HepG2 (cell line): Measurements from ENCODE around the gene CUL9. TPM values are rescaled to one million over a fixed set of nuclear protein-coding genes. Genes with fewer than 3 reads are reported as not detected.
A peak's percentile ranks its signal among the peaks of the same experiment; 100 is the strongest.

Experiments
- CREM ChIP-seq, 2 experiments: sonication (generic) in 1 of 2; formaldehyde crosslinking in 1 of 2; IDR thresholded peaks; 2 replicates each; pipeline versions ENCODE4 v1.4.0 to v1.6.1; 2016 to 2020; ENCODE audit warnings: antibody characterized with exemption in 1 of 2, mild to moderate bottlenecking in 1 of 2, missing genetic modification reagents in 1 of 2
- DNMT1 ChIP-seq: sonication (generic); formaldehyde crosslinking; IDR thresholded peaks from 2 replicates; pipeline ENCODE4 v1.5.1; 2020; ENCODE audit warnings: mild to moderate bottlenecking, missing genetic modification reagents
- GFI1 ChIP-seq: sonication (generic); formaldehyde crosslinking; IDR thresholded peaks from 2 replicates; pipeline ENCODE4 v1.5.0; 2020; ENCODE audit warnings: missing genetic modification reagents, mild to moderate bottlenecking, borderline replicate concordance
- ISX ChIP-seq: sonication (generic); formaldehyde crosslinking; conservative IDR thresholded peaks from 2 replicates; pipeline ENCODE4 v1.5.0; 2020; ENCODE audit warnings: missing genetic modification reagents
- NFE2 ChIP-seq: sonication (generic); formaldehyde crosslinking; IDR thresholded peaks from 2 replicates; pipeline ENCODE4 v1.4.0; 2020; ENCODE audit warnings: missing genetic modification reagents
- PHF5A ChIP-seq: IDR thresholded peaks from one replicate; pipeline ENCODE4 v1.6.1; 2018; ENCODE audit warnings: low read depth, missing genetic modification reagents; ENCODE audit not compliant: unreplicated experiment
- SALL1 ChIP-seq: sonication (generic); formaldehyde crosslinking; IDR thresholded peaks from 2 replicates; pipeline ENCODE4 v1.8.0; 2022; ENCODE audit warnings: mild to moderate bottlenecking, missing genetic modification reagents
- ZFP36L1 ChIP-seq: sonication (generic); formaldehyde crosslinking; IDR thresholded peaks from 2 replicates; pipeline ENCODE4 v1.8.0; 2022; ENCODE audit warnings: mild to moderate bottlenecking, missing genetic modification reagents, moderate library complexity
- ZFP36L2 ChIP-seq: sonication (generic); formaldehyde crosslinking; IDR thresholded peaks from 2 replicates; pipeline ENCODE4 v1.4.0; 2020; ENCODE audit warnings: missing genetic modification reagents
- ZNF263 ChIP-seq: sonication (generic); formaldehyde crosslinking; IDR thresholded peaks from 2 replicates; pipeline ENCODE4 v1.4.0; 2020; ENCODE audit warnings: missing genetic modification reagents
- ZNF75D ChIP-seq: sonication (generic); formaldehyde crosslinking; IDR thresholded peaks from 2 replicates; pipeline ENCODE4 v1.8.1; 2023; ENCODE audit warnings: missing genetic modification reagents, mild to moderate bottlenecking, borderline replicate concordance
- ZNF761 ChIP-seq: sonication (generic); formaldehyde crosslinking; conservative IDR thresholded peaks from 2 replicates; pipeline ENCODE4 v1.4.0; 2020; ENCODE audit warnings: mild to moderate bottlenecking, missing genetic modification reagents
- ZNF775 ChIP-seq: sonication (generic); formaldehyde crosslinking; IDR thresholded peaks from 2 replicates; pipeline ENCODE4 v1.4.0; 2020; ENCODE audit warnings: missing genetic modification reagents, mild to moderate bottlenecking, moderate library complexity, borderline replicate concordance
- ZNF839 ChIP-seq: sonication (generic); formaldehyde crosslinking; IDR thresholded peaks from 2 replicates; pipeline ENCODE4 v1.4.0; 2020; ENCODE audit warnings: missing genetic modification reagents, mild to moderate bottlenecking, borderline replicate concordance
- ZSCAN12 ChIP-seq: sonication (generic); formaldehyde crosslinking; IDR thresholded peaks from 2 replicates; pipeline ENCODE4 v1.9.0; 2021; ENCODE audit warnings: mild to moderate bottlenecking, missing genetic modification reagents
- polyA plus RNA-seq, 8 experiments: library from polyadenylated mRNA; depleted of rRNA in 3 of 8; stranded (reverse) in 7 of 8; unstranded in 1 of 8; fragments of >200 nt; fragmentation: Illumina TruSeq in 4 of 8; extraction: Trizol in 4 of 8; gene quantifications; 2 replicates each; pipeline versions ENCODE4 v1.2.1 to v1.2.3, GENCODE V29; 2011 to 2016; ENCODE audit warnings: low read depth in 4 of 8, missing spikeins in 1 of 8, mixed read lengths in 1 of 8; ENCODE audit not compliant: insufficient read depth in 1 of 8
- total RNA-seq, 5 experiments: library from RNA; depleted of rRNA; stranded (reverse); fragments of >200 nt; fragmentation: Illumina TruSeq; extraction: Trizol; gene quantifications; 2 replicates each; pipeline ENCODE4 v1.2.3, GENCODE V29; 2016; ENCODE audit warnings: low read depth in 1 of 5
- TF ChIP-seq, protein P1 (sequence below): sonication (generic); formaldehyde crosslinking; IDR thresholded peaks from 2 replicates; pipeline ENCODE4 v1.8.1; 2023; ENCODE audit warnings: missing genetic modification reagents, inconsistent platforms, borderline replicate concordance
- TF ChIP-seq, protein P2 (sequence below): sonication (generic); formaldehyde crosslinking; IDR thresholded peaks from 2 replicates; pipeline ENCODE4 v1.4.0; 2020; ENCODE audit warnings: missing genetic modification reagents
- TF ChIP-seq, protein P3 (sequence below): fragments of 450-650 bp; IDR thresholded peaks from 2 replicates; pipeline ENCODE4 v1.6.1; 2017
- TF ChIP-seq, protein P4 (sequence below): IDR thresholded peaks from 2 replicates; pipeline ENCODE4 v1.6.1; 2012; ENCODE audit warnings: low read depth, low read length, improper control_type of control experiment

CUL9 gene
- total and polyA plus RNA-seq, 2 of the 13 experiments (the other 11 are each of a cell fraction or from before 2014, with no cell fraction given): 11.4 to 13.7 TPM

DNA sequence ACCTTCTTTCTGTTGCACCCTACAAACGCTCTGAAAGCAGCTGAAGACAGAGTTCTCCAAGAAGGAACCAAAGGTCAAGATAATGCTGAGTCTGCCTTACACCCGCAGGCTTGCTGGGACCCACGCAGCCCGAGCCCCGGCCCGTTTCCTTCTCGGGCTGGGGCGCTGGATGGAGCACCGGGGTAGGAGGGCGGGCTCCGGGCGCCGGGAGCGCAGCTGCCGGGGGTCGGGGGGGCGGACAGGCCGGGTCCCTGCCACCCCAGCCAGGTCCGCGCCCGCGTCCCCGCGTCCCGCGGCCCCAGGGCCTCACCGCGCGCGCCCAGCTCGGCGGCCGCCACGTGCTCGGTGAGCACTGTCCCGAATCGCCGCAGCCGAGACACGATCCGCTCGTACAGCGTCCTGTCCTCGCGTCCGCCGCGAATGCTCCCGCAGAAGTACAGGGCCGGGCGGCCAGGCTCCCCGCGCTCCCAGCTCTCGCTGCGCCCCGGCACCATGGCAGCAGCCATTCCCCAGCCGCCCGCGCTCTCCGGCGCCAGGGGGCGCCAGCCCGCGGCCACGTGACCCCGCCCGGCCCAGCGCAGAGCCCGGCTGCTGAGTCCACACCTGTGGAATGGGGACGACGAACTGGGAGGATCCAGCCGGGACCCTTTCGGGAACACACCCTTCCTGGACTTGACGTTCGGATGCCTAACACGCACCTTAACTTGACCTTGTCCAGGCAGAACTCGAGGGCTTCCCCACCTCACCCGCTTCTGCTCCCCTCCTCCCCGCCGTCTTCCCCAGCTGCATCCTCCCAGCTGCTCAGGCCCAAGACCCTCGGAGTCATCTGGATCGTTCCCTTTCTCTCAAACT, 47.2 kb downstream of the CUL9 start, which contains the start of gene DNPH1 (continued):
- TF ChIP-seq, protein P1, sequence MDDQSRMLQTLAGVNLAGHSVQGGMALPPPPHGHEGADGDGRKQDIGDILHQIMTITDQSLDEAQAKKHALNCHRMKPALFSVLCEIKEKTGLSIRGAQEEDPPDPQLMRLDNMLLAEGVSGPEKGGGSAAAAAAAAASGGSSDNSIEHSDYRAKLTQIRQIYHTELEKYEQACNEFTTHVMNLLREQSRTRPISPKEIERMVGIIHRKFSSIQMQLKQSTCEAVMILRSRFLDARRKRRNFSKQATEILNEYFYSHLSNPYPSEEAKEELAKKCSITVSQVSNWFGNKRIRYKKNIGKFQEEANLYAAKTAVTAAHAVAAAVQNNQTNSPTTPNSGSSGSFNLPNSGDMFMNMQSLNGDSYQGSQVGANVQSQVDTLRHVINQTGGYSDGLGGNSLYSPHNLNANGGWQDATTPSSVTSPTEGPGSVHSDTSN (CRISPR knock-in tag): 0 out of 2 replicates have a peak, but pooled peaks have one; percentile 68
- TF ChIP-seq ZNF75D (CRISPR knock-in tag): no peak
- TF ChIP-seq ZNF839 (CRISPR knock-in tag): peak; percentile 96; the same call in 1 of the 2 replicates
- no peak for TF ChIP-seq ZFP36L1 (CRISPR knock-in tag)
- TF ChIP-seq DNMT1: peak; percentile 78
- TF ChIP-seq, protein P2, sequence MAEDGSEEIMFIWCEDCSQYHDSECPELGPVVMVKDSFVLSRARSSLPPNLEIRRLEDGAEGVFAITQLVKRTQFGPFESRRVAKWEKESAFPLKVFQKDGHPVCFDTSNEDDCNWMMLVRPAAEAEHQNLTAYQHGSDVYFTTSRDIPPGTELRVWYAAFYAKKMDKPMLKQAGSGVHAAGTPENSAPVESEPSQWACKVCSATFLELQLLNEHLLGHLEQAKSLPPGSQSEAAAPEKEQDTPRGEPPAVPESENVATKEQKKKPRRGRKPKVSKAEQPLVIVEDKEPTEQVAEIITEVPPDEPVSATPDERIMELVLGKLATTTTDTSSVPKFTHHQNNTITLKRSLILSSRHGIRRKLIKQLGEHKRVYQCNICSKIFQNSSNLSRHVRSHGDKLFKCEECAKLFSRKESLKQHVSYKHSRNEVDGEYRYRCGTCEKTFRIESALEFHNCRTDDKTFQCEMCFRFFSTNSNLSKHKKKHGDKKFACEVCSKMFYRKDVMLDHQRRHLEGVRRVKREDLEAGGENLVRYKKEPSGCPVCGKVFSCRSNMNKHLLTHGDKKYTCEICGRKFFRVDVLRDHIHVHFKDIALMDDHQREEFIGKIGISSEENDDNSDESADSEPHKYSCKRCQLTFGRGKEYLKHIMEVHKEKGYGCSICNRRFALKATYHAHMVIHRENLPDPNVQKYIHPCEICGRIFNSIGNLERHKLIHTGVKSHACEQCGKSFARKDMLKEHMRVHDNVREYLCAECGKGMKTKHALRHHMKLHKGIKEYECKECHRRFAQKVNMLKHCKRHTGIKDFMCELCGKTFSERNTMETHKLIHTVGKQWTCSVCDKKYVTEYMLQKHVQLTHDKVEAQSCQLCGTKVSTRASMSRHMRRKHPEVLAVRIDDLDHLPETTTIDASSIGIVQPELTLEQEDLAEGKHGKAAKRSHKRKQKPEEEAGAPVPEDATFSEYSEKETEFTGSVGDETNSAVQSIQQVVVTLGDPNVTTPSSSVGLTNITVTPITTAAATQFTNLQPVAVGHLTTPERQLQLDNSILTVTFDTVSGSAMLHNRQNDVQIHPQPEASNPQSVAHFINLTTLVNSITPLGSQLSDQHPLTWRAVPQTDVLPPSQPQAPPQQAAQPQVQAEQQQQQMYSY (CRISPR knock-in tag): peak; percentile 85
- peak; percentile 96 for TF ChIP-seq ZNF263
- TF ChIP-seq PHF5A: peak; percentile 61
- peak; percentile 77; the same call in 1 of the 2 replicates for TF ChIP-seq GFI1 (CRISPR knock-in tag)
- peak; percentile 89 for TF ChIP-seq ISX (CRISPR knock-in tag)
- no peak for TF ChIP-seq ZNF775 (CRISPR knock-in tag)
- TF ChIP-seq CREM (IDR thresholded peaks at IDR 0.05): no peak
- no peak for TF ChIP-seq CREM (CRISPR knock-in tag; IDR thresholded peaks at IDR 0.05)
- peak; percentile 93 for TF ChIP-seq ZNF761 (CRISPR knock-in tag)
- TF ChIP-seq ZFP36L2 (CRISPR knock-in tag): 0 out of 2 replicates have a peak, but pooled peaks have one; percentile 31
- no peak for TF ChIP-seq NFE2 (CRISPR knock-in tag)
- TF ChIP-seq, protein P3, sequence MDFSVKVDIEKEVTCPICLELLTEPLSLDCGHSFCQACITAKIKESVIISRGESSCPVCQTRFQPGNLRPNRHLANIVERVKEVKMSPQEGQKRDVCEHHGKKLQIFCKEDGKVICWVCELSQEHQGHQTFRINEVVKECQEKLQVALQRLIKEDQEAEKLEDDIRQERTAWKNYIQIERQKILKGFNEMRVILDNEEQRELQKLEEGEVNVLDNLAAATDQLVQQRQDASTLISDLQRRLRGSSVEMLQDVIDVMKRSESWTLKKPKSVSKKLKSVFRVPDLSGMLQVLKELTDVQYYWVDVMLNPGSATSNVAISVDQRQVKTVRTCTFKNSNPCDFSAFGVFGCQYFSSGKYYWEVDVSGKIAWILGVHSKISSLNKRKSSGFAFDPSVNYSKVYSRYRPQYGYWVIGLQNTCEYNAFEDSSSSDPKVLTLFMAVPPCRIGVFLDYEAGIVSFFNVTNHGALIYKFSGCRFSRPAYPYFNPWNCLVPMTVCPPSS: no peak
- TF ChIP-seq, protein P4, sequence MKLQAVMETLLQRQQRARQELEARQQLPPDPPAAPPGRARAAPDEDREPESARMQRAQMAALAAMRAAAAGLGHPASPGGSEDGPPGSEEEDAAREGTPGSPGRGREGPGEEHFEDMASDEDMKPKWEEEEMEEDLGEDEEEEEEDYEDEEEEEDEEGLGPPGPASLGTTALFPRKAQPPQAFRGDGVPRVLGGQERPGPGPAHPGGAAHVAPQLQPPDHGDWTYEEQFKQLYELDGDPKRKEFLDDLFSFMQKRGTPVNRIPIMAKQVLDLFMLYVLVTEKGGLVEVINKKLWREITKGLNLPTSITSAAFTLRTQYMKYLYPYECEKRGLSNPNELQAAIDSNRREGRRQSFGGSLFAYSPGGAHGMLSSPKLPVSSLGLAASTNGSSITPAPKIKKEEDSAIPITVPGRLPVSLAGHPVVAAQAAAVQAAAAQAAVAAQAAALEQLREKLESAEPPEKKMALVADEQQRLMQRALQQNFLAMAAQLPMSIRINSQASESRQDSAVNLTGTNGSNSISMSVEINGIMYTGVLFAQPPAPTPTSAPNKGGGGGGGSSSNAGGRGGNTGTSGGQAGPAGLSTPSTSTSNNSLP: no peak
- TF ChIP-seq ZSCAN12: peak; percentile 87
- TF ChIP-seq SALL1 (CRISPR knock-in tag): peak; percentile 93
